Right renal pelvis (tissue), 4 donors: Measurements from ENCODE around the gene TMEM117. TPM values are rescaled to one million over a fixed set of nuclear protein-coding genes. Genes with fewer than 3 reads are reported as not detected.
"Not testable (repeated sequence)": the region's sequence is repeated elsewhere in the genome, so short reads cannot be mapped to it uniquely, and the experiment has no call there.

Experiments used
- DNase-seq, 4 donors: peaks; one replicate each; pipeline ENCODE4 v3.0.0-alpha.2; 2013; ENCODE audit warnings: low read depth in 4 of 4, low spot score in 3 of 4, missing footprints in 1 of 4
- polyA plus RNA-seq, 4 donors: library from polyadenylated mRNA; unstranded; fragments of 120-200 nt; gene quantifications; one replicate each; pipeline ENCODE4 v1.2.1, GENCODE V29; 2013; ENCODE audit not compliant: insufficient read length in 4 of 4

The TMEM117 gene
- polyA plus RNA-seq, 4 donors = 12.1 to 16.4 (median 15.2) TPM

DNA sequence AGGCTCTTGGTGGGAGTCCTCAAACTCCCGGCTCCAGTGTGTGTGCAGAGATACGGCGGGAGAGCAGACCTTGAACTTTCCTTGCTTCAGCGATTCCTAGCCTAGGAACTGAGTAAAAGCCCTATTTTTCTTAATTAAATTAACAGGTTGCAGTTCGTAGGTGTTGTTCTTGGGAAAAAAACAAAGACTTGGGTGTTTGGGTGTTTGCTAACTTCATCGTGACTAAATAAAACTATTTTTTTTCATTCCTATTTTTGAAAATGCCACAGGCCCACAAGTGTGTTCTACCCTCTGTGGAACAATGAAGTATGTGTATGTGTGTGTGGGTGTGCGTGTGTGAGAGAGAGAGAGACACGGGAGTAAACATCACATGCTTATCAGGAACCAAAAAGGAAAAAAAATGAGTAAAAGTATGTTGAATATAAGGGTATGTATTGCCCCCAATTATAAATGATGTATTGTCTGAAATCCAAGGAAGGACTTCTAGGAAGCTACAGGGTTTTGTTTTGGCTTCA, 651 bp downstream of the TMEM117 start:
- DNase-seq = peak; percentile 5 to 60 (median 22)

DNA sequence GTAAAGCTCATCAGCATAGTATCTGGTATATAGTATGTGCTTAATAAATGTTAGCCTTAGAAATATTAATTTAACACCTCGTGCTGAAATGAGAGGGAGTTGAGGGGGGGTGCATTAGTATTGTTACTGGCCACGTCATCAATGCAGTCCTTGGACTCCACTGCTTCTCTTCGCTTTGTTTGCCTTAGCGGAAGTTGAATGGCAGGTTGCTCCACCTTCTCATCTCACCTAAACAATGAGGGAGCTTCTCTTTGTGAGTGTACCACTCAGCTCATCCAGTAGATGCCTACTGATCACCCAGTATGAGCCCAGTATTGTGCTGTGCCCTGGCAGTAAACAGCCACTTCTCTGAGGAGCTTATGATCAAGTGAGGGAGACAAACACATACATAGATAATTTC, 4.5 kb downstream of the TMEM117 start:
- no peak for DNase-seq

DNA sequence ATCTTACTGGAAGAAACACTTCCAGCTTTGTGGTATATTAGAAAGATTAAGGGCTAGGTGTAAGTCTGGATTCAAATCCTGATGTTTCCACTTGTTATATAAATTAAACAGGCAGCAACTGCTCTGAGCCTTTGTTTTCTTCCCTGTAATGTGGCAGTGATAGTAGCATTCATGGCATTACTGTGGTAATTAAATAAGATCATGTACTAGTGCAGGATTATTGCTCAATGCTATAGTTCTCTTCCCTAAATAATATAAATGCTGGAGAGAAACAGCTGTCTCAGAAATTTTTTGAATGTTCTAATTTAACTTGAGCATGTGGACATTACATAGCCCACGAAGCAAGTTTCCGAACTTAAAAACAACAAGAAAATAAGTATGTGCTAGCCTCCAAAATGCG, 5.4 kb downstream of the TMEM117 start:
- no peak for DNase-seq

GRCh38 chr12:43842259-43842658, 6.4 kb downstream of the TMEM117 start:
- no peak for DNase-seq

DNA sequence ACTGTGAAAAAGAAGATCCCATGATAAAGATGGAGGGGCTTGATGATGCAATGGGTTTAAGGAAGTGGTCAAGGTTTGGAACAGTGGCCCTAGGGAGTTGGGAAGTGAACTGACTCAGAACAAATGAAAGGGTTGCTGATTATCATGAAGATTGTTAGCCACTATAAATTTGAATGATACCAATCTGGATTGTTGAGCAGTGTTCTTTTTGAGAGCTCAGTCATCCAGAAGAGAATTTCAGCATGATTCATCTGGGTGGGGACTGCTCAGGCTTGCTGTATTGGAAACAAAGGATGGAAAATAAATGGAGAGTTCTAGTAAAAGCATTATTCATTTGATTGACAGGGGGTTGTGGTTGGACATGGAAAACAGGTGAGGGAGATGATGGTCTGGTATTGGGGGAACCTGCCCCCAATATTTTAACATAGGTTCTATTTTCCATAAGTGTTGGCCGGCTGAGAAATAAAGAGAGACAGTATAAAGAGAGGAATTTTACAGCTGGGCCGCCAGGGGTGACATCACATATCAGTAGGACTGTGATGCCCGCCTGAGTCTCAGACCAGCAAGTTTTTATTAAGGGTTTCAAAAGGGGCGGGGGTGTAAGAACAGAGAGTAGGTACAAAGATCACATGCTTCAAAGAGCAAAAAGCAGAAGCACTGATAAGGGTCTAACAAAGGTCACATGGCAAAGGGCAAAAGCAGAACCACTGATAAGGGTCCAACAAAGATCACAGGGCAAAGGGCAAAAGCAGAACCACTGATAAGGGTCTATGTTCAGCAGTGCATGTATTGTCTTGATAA, 11.7 kb downstream of the TMEM117 start:
- not testable (repeated sequence) for DNase-seq

DNA sequence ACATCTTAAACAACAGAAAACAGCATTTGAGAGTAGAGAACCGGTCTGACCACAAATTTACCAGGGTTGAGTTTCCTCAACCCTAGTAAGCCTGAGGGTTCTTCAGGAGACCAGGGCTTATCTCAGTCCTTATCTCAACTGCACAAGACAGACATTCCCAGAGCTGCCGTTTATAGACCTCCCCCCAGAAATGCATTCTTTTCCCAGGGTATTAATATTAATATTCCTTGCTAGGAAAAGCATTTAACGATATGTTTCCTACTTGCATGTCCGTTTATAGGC, 12.3 kb downstream of the TMEM117 start:
- DNase-seq = no peak

GRCh38 chr12:43848786-43849185, 12.9 kb downstream of the TMEM117 start:
- no peak for DNase-seq

DNA sequence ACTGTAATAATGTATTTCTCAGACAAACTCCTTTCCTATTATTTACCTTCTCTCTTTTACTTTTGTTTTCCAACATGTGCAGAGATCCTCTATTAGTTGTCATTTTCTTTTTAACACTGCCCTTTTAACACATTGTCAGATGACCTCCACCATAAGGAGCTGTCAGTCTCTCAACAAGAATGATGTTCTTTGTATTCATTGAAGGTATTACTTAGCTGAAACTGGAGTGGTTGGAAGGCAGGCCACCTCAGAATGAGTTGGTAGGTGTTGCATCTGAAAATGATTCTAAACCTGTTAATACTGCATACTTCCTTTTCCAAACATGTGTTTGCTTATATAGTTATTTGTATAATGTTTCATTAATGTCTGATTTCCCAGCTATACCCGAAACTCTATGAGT, 16.9 kb downstream of the TMEM117 start:
- no peak for DNase-seq

GRCh38 chr12:43856972-43857371, 21.1 kb downstream of the TMEM117 start:
- DNase-seq = no peak

- no peak for DNase-seq
Measured at GRCh38 chr12:43858096-43858495, 22.2 kb downstream of the TMEM117 start.

DNA sequence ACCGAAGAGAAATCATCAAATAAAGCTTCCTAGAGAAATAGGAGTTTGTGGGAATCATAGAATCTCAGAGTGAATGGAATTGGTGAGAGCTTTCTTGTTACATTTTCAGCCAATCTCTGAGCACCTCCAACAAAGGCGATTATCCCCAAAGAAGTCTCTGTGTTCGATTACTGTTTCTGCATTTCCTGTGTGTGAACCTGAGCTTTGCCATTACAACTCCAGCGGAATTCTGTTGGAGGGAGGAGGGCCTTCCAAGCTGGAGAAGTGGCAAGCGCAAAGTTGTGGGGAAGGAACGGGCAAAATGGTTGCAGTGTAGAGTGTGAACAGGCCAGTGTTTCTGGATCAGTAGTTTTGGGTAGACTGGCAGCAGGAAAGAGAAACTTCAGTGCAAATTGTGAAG, 23.1 kb downstream of the TMEM117 start:
- DNase-seq = no peak

- no peak for DNase-seq
Measured at GRCh38 chr12:43861015-43861839, 25.3 kb downstream of the TMEM117 start.

GRCh38 chr12:43861840-43862150, 25.9 kb downstream of the TMEM117 start:
- no peak for DNase-seq

GRCh38 chr12:43863770-43864366, 28.0 kb downstream of the TMEM117 start:
- DNase-seq = no peak

DNA sequence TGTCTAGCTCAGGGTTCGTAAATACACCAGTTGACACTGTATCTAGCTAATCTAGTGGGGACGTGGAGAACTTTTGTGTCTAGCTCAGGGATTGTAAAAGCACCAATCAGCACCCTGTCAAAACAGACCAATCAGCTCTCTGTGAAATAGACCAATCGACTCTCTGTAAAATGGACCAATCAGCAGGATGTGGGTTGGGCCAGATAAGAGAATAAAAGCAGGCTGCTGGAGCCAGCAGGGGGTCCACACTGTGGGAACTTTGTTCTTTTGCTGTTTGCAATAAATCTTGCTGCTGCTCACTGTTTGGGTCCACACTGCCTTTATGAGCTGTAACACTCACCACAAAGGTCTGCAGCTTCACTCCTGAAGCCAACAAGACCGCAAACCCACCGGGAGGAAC, 28.7 kb downstream of the TMEM117 start:
- DNase-seq = not testable (repeated sequence)

- DNase-seq = no peak
Measured at GRCh38 chr12:43869184-43869583, 33.3 kb downstream of the TMEM117 start.

DNA sequence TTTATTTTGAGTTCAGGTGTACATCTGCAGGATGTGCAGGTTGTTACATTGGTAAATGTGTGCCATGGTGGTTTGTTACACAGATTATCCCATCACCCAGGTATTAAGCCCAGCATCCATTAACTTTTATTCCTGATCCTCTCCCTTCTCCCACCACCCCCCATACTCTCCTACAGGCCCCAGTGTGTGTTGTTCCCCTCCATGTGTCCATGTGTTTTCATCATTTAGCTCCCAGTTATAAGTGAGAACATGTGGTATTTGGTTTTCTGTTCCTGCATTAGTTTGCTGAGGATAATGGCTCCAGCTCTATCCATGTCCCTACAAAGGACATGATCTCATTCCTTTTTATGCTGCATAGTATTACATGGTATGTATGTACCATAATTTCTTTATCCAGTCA, 33.9 kb downstream of the TMEM117 start:
- not testable (repeated sequence) for DNase-seq

DNA sequence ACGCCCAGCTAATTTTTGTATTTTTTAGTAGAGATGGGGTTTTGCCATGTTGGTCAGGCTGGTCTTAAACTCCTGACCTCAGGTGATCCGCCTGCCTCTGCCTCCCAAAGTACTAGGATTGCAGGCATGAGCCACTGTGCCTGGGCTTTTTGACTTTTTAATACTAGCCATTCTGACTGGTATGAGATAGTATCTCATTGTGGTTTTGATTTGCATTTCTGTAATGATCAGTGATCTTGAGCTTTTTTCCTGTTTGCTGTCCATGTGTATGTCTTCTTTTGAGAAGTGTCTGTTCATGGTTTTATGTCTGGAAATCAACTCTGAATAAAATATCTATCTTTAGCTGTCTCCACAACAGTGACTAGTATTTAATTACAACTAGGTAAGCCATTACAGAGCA, 35.4 kb downstream of the TMEM117 start:
- not testable (repeated sequence) for DNase-seq

DNA sequence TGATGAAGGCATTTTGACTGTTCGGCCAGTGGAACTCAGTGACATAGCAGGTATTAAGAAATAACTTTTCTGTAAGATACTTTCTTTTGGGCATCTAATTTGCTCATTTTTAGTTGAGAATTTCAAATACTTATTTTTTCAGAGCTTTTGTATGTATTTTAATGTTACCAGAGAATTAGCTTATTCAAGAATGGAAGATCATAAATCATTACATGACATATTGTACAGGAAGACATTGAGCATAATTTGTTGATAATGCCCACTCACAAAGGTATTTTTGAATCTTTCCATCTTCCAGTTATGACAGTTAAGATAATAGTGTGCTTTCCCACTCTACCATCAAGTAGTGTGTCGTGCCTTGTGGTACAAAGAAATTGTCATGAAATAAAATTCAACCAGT, 36.5 kb downstream of the TMEM117 start:
- no peak for DNase-seq

GRCh38 chr12:43878050-43878449, 42.2 kb downstream of the TMEM117 start:
- DNase-seq = no peak

DNA sequence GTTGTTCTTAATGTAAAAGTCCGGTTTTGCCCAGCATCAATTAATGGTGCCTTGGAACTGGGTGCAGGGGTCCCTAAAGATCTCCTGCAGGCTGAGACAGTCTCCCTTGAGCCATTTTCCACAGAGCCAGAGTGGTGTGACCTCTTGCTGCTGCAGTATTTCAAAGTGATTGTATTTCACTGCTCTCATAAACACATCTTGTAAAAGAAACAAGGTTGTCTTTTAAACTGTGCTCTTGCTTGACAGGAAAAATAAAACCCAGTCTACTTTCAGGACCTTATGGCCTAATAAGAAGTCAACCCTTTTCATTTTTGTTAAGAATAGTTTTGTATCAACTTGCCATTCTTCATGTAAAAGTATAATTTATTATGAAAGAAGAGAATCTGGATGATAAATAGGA, 44.7 kb downstream of the TMEM117 start:
- peak in 1 of 4 donors; percentile 22 for DNase-seq
